Upper lobe of left lung (tissue), 4 donors: ENCODE measurements around the gene KCNE1.

Experiments
- POLR2A ChIP-seq, 4 donors: fragments of 450-650 bp; IDR thresholded peaks; one replicate each; pipeline ENCODE4 v1.5.1; 2016 to 2017; ENCODE audit warnings: antibody characterized with exemption in 4 of 4, mild to moderate bottlenecking in 2 of 4
- POLR2AphosphoS5 ChIP-seq, 2 donors: sonication (generic); formaldehyde crosslinking; IDR thresholded peaks; one replicate each; pipeline ENCODE4 v1.5.1; 2017; ENCODE audit warnings: antibody characterized with exemption in 2 of 2
- TF ChIP-seq, protein P1 (sequence below), 6 experiments: fragments of 450-650 bp in 4 of 6; fragments of 200-600 bp in 2 of 6; sonication (generic) in 2 of 6; IDR thresholded peaks; one replicate each; pipeline ENCODE4 v1.5.1; 2016 to 2019; ENCODE audit warnings: antibody characterized with exemption in 6 of 6

DNA sequence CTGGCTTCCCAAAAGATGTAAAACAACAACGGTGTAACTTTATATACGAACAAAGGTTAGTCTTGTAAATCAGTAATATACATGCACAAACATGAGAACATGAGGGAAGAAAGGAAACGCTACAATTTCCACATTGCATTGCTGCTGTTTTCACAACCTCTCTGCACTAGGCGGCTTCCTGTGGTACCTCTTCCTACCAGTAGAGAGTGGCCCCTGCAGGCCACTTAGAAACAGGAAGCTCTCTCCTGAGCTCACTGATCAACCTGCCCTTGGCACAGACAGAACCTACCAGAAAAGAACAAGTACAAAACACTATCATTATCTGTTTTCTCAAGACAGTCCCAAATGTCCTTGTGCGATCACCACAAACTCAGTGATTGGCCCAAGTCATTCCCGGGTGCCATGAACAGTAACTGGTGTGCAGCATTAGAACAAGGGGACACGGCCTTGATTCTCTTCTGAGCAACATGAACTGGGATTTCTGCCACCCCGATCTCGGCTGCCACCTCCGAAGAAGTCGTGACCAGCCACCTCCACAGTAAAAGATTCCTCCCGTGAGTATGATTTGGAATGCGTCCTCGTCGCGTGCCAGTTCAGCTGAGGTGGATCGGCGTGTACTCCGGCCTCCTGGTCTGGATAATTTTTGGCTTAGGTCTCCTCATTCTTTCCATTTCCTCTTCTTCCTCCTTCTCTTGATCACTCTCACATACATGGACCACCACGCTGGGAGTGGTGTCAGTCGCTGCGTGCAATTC, 5.7 kb upstream of the KCNE1 start:
- TF ChIP-seq, protein P1, sequence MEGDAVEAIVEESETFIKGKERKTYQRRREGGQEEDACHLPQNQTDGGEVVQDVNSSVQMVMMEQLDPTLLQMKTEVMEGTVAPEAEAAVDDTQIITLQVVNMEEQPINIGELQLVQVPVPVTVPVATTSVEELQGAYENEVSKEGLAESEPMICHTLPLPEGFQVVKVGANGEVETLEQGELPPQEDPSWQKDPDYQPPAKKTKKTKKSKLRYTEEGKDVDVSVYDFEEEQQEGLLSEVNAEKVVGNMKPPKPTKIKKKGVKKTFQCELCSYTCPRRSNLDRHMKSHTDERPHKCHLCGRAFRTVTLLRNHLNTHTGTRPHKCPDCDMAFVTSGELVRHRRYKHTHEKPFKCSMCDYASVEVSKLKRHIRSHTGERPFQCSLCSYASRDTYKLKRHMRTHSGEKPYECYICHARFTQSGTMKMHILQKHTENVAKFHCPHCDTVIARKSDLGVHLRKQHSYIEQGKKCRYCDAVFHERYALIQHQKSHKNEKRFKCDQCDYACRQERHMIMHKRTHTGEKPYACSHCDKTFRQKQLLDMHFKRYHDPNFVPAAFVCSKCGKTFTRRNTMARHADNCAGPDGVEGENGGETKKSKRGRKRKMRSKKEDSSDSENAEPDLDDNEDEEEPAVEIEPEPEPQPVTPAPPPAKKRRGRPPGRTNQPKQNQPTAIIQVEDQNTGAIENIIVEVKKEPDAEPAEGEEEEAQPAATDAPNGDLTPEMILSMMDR (IDR thresholded peaks at IDR 0.05): peak in 5 of 6 experiments; percentile 25 to 56 (median 54)
- TF ChIP-seq POLR2A (IDR thresholded peaks at IDR 0.05) (no peak), POLR2AphosphoS5 (IDR thresholded peaks at IDR 0.05) (no peak)
